Endothelial cell of umbilical vein (primary cell): Measurements from ENCODE around the gene EVA1A. TPM values are rescaled to one million over a fixed set of nuclear protein-coding genes. Genes with fewer than 3 reads are reported as not detected.

Experiments
- BruUV-seq: library from RNA; stranded (reverse); fragments of 400-500 nt; replicated peaks from 2 replicates; lab custom pipeline; 2021; lab: Mats Ljungman, UMichigan
- CTCF ChIA-PET: fragments of 300-600, 350-600 bp; sonication (Branson Sonifier 250); formaldehyde crosslinking; loops from one replicate; lab custom pipeline; 2021; ENCODE audit warnings: antibody characterized with exemption, inconsistent platforms; lab: Charles Lee
- POLR2A ChIA-PET: fragments of 300-600, 350-600 bp; sonication (Branson Sonifier 250); formaldehyde crosslinking; loops from one replicate; lab custom pipeline; 2021; ENCODE audit warnings: antibody characterized with exemption, inconsistent platforms; lab: Charles Lee
- DNase-seq: peaks from one replicate; pipeline ENCODE4 v3.0.0-alpha.2; 2011; ENCODE audit warnings: low read depth, low spot score
- FAIRE-seq: peaks from 2 replicates; lab custom pipeline; 2011; peaks lifted over from hg19 to GRCh38; lab: Jason Lieb, UNC
- H2AFZ ChIP-seq: 2 replicates; pipeline ENCODE4 v1.6.0; 2012; ENCODE audit warnings: low read depth, low read length, control low read depth, inconsistent platforms
- H3K27ac ChIP-seq: 2 replicates; pipeline ENCODE4 v1.5.1; 2011; ENCODE audit warnings: low read depth, mild to moderate bottlenecking, control low read depth, low read length, moderate library complexity; ENCODE audit not compliant: insufficient read depth
- H3K27me3 ChIP-seq, 2 experiments: 2 replicates each; pipeline versions ENCODE4 v1.6.0 to v1.6.1; 2011; ENCODE audit warnings: low read length in 2 of 2, mixed read lengths in 1 of 2; ENCODE audit not compliant: control insufficient read depth in 2 of 2, insufficient read depth in 2 of 2
- H3K36me3 ChIP-seq, 2 experiments: 2 replicates in 1 of 2; 3 replicates in 1 of 2; pipeline ENCODE4 v1.5.1; 2011; ENCODE audit warnings: low read length in 2 of 2, mild to moderate bottlenecking in 1 of 2, moderate library complexity in 1 of 2; ENCODE audit not compliant: control insufficient read depth in 2 of 2, insufficient read depth in 2 of 2; ENCODE audit errors: extremely low read depth in 1 of 2
- H3K4me1 ChIP-seq: 3 replicates; pipeline ENCODE4 v1.5.1; 2011; ENCODE audit warnings: mild to moderate bottlenecking, low read length; ENCODE audit not compliant: control insufficient read depth, insufficient read depth; ENCODE audit errors: extremely low read depth
- H3K4me2 ChIP-seq: 2 replicates; pipeline ENCODE4 v1.6.1; 2011; ENCODE audit warnings: low read length, control low read depth, mixed read lengths; ENCODE audit not compliant: insufficient read depth
- H3K4me3 ChIP-seq, 3 experiments: fragments of 200-600 bp in 1 of 3; sonication (generic), shearing (Covaris generic) in 1 of 3; replicated peaks in 1 of 3; 2 replicates each; pipeline ENCODE4 v1.5.1; 2011 to 2016; ENCODE audit warnings: control low read depth in 3 of 3, low read length in 3 of 3, mild to moderate bottlenecking in 2 of 3, inconsistent platforms in 1 of 3, low read depth in 1 of 3, moderate library complexity in 1 of 3; ENCODE audit not compliant: insufficient read depth in 1 of 3
- H3K79me2 ChIP-seq: 2 replicates; pipeline ENCODE4 v1.6.0; 2012; ENCODE audit warnings: low read length, inconsistent platforms; ENCODE audit not compliant: control insufficient read depth, insufficient read depth
- H3K9ac ChIP-seq: replicated peaks from 2 replicates; pipeline ENCODE3; 2011; ENCODE audit warnings: low read length, control low read depth; ENCODE audit not compliant: insufficient read depth; ENCODE audit errors: extremely low read depth
- H3K9me1 ChIP-seq: replicated peaks from 3 replicates; pipeline ENCODE4 v1.6.0; 2011; ENCODE audit warnings: mild to moderate bottlenecking, low read length; ENCODE audit not compliant: control insufficient read depth, insufficient read depth; ENCODE audit errors: extremely low read depth
- H3K9me3 ChIP-seq: replicated peaks from 2 replicates; pipeline ENCODE4 v1.5.1; 2012; ENCODE audit warnings: low read length, inconsistent platforms; ENCODE audit not compliant: control insufficient read depth, insufficient read depth
- H4K20me1 ChIP-seq: replicated peaks from 2 replicates; pipeline ENCODE3; 2011; ENCODE audit warnings: mild to moderate bottlenecking, low read length; ENCODE audit not compliant: control insufficient read depth, insufficient read depth; ENCODE audit errors: extremely low read depth
- CTCF ChIP-seq, 2 donors: IDR thresholded peaks; 1 replicate in 1 of 2; 2 replicates in 1 of 2; pipeline ENCODE4 v1.5.1; 2011; ENCODE audit warnings: low read length in 2 of 2, mild to moderate bottlenecking in 2 of 2, moderate library complexity in 2 of 2, control low read depth in 1 of 2, inconsistent platforms in 1 of 2, low read depth in 1 of 2; ENCODE audit not compliant: insufficient read depth in 1 of 2; ENCODE audit errors: extremely low read depth in 1 of 2
- EZH2 ChIP-seq: IDR thresholded peaks from 2 replicates; pipeline ENCODE4 v1.6.1; 2012; ENCODE audit warnings: borderline replicate concordance, low read depth, mild to moderate bottlenecking, moderate library complexity, low read length, inconsistent platforms; ENCODE audit not compliant: severe bottlenecking
- FOS ChIP-seq: IDR thresholded peaks from 2 replicates; pipeline ENCODE4 v1.6.1; 2011; ENCODE audit warnings: mild to moderate bottlenecking, low read length, moderate library complexity, borderline replicate concordance; ENCODE audit not compliant: insufficient read depth
- GATA2 ChIP-seq: IDR thresholded peaks from 2 replicates; pipeline ENCODE4 v1.7.0; 2011; ENCODE audit warnings: low read depth, mild to moderate bottlenecking, moderate library complexity, mixed read lengths, low read length; ENCODE audit not compliant: insufficient read length, insufficient read depth
- JUN ChIP-seq: IDR thresholded peaks from 2 replicates; pipeline ENCODE4 v1.6.1; 2011; ENCODE audit warnings: borderline replicate concordance, low read depth; ENCODE audit not compliant: insufficient read length, insufficient read depth
- MAX ChIP-seq: IDR thresholded peaks from 2 replicates; pipeline ENCODE4 v1.6.1; 2011; ENCODE audit not compliant: insufficient read depth, insufficient read length
- MYC ChIP-seq: IDR thresholded peaks from one replicate; pipeline ENCODE4 v1.6.1; 2011; ENCODE audit warnings: mild to moderate bottlenecking, low read depth, low read length
- POLR2A ChIP-seq: IDR thresholded peaks from 2 replicates; pipeline ENCODE4 v1.6.1; 2012; ENCODE audit warnings: low read depth, mild to moderate bottlenecking, control low read depth, low read length
- POLR2AphosphoS5 ChIP-seq: IDR thresholded peaks from 2 replicates; pipeline ENCODE4 v1.6.1; 2012; ENCODE audit warnings: low read depth, mild to moderate bottlenecking, control low read depth, low read length, moderate library complexity; ENCODE audit not compliant: insufficient read depth
- dilution Hi-C: fragments of 300-500 bp; cut with MboI; formaldehyde crosslinking; loops from one replicate; pipeline ENCODE4 v1.15.0; 2019; ENCODE audit warnings: low sequenced_read_pairs; ENCODE audit not compliant: extremely low pct_ligation_motif_present
- intact Hi-C: fragments of 100-400 bp; cut with micrococcal nuclease; formaldehyde crosslinking; loops from one replicate; pipeline ENCODE4 v1.10.0; 2022
- polyA plus RNA-seq, 4 experiments: library from polyadenylated mRNA; depleted of rRNA in 3 of 4; stranded (reverse) in 3 of 4; unstranded in 1 of 4; fragments of >200 nt; gene quantifications; 2 replicates each; pipeline versions ENCODE4 v1.2.1 to v1.2.3, GENCODE V29; 2011 to 2012; ENCODE audit warnings: missing spikeins in 1 of 4
- total RNA-seq: library from RNA; stranded (reverse); gene quantifications from 2 replicates; pipeline ENCODE4 v1.2.3, GENCODE V29; 2021

EVA1A gene
- total and polyA plus RNA-seq, 2 donors (not counting 3 experiments of a cell fraction or from before 2014, with no cell fraction given) = 52.6 to 66.5 TPM

- Histone ChIP-seq H3K27ac (no peak overlapping the region), H3K27me3 (peaks cover 7 to 14% of the 10 kb centered on the region in 2 experiments), H3K4me2 (no peak overlapping the region), H3K9me1 (no peaks in the 10 kb centered on the region), H2AFZ (no peak overlapping the region), H4K20me1 (no peaks in the 10 kb centered on the region), H3K4me1 (peaks cover 6% of the 10 kb centered on the region), H3K4me3 (no peak overlapping the region), H3K79me2 (no peaks in the 10 kb centered on the region), H3K9me3 (no peaks in the 10 kb centered on the region), H3K36me3 (no peaks in the 10 kb centered on the region), H3K9ac (no peak overlapping the region)
- intact Hi-C loops (loop anchor here (1.0 kb wide), 4 partner anchors 18 to 145 kb away; partner anchors contain the start of gene EVA1A), dilution Hi-C loops (loop anchor here (25.0 kb wide), 1 partner anchor 148 kb away; no protein-coding TSS in a partner anchor)
- no peak for DNase-seq
- FAIRE-seq = no peak
- ChIA-PET POLR2A (no interaction called here), CTCF (interaction anchor here (0.7 to 3.6 kb wide), 11 partner anchors 9 to 546 kb away, joined by 3 to 228 read pairs (median 5); partner anchors contain the start of gene EVA1A)
- TF ChIP-seq MYC (no peak), POLR2A (no peak), POLR2AphosphoS5 (no peak), GATA2 (no peak), EZH2 (no peak), FOS (no peak), CTCF (IDR thresholded peaks at IDR 0.05; ENCODE audit: extremely low read depth in 1 of 2, insufficient read depth in 1 of 2, low read depth in 1 of 2, low read length in 2 of 2) (no peak), MAX (no peak), JUN (no peak)
- BruUV-seq = no TSS peak
These were observed 49.3 kb upstream of the EVA1A start for GRCh38 chr2:75609937-75610508.
